GM21360 (cell line): ENCODE data around the gene MASP1.

Source experiments
- ATAC-seq: cut with Tn5 transposase; IDR thresholded peaks from one replicate; pipeline ENCODE4 v1.9.1; 2021; ENCODE audit warnings: mild to moderate bottlenecking, moderate library complexity; ENCODE audit not compliant: unreplicated experiment

The MASP1 gene

DNA sequence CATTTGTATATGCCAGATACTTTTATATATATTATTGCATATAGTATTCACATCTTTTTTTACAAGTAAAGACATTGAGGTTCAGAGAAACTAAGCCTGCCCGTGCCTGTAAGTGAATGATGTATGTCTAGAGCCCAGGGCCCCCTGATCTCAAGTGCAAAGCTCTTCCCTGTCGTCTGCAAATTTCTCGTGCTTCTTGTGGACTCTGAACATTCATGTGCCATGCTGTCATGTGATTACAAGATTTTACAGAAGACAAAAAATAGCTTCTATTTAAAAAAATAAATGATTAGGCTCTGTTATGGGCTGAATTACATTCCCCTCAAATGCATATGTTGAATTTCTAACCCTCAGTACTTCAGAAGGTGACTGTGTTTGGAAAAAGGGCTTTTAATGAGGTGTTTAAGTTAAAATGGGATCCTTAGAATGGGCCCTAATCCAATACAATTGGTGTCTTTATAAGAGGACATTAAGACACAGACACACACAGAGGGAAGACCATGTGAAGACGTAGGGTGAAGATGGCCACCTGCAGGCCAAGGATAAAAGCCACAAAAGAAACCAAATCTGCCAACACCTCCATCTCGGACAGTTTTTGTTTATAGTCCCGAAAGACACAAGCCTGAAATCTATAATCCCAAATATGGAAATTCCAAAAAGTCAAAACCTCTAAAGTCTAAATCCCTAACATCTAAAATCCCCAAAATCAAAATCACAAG lies 3.9 kb upstream of the MASP1 start:
- ATAC-seq, result no peak

DNA sequence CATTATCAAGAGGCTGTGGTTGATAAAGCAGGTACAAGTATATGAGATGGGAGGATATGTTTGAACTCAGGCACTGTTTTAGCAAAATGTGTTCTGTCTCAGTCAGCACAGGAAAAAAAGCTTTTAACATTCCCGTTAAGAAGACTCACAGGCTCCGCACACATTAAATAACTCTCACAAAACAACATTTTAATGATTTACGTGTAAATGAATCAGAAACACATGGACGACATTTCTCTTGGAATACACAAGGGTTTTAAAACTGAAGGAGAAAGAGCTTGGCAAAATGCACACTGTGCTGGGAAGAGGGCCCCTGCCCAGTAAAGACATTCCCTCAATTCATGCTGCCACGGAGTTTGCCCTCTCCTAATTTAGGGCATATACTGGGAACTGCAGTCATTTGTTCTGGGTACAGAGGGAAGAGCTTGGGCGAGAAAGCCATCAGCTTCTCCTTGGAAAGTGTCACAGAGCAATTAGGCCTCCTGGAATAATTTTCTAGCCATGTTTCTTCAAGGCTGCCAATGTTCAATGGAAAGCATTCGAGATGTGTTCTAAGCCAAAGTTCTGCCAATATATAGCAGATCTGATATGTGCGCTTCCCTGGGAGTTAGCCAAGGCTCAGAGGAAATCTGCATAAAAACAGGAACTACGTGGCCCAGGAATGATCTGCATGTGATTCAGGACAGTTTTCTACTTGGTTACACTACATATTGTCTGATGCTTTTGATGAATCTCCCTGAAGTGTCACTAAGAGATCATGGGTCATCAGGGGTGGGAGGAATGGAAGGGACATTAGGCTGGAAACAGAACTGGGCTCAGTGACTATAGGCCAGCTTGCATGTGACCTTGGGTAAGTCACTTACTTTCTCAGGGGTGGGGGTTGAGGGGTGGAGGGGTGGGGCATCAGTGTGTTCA lies 2.2 kb upstream of the MASP1 start:
- ATAC-seq, result no peak

DNA sequence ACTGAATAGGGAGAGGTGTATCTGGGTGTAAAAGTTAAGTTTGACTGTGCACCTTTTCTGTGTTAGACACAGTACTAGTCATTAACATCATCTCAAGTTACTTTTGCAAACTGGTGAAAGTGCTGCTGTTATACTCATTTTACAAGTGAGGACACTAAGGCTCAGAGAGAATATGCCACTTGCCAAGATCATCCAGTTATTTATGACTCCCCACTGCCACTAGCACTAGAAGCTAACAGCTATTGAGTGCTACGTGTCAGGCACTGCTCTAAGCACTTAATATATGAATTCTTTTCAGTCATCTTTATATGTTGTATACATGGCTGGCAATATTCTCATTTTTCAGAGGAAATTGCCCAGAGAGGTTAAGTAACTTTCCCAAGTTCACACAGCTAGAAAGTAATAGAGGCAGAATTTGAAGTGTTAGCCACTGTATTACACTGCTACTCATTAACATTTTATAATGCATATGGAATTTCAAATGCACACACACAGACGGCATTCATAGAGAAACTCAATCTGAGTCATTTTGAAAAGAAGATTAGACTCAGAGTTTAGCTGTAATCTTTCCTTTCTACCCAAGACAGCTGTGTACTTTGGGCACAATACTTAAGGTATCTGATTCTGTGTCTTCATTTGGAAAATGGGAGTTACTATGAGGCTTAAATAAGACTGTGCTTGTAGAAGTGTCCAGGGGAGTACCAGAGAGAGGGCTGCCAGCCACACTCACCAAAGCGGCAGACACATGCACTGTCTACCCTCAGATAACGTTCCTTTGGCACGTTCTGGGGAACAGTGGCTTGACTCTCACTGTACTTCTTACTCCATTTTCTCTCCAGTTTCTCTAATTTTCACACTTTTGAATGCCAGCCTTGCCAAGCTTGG lies 1.3 kb upstream of the MASP1 start:
- ATAC-seq, result no peak

DNA sequence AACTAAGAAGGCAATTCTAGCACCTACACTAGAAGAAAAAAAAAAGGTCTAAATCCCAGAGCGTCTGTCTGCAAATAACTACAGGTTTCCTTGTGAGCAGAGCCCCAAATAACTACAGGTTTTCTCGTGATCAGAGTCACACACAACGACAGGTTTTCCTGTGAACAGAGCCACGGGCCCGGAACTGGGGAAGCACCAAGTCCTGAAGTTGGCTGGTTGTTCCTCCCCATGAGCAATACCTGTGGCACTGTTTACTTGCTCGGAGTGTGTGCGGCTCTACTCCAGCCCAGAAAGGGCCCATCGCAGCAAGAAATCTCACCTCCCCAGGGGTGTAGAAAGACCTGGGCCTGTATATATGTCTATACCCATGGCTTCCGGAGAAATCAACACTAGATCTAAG lies 644 bp upstream of the MASP1 start:
- no peak for ATAC-seq

DNA sequence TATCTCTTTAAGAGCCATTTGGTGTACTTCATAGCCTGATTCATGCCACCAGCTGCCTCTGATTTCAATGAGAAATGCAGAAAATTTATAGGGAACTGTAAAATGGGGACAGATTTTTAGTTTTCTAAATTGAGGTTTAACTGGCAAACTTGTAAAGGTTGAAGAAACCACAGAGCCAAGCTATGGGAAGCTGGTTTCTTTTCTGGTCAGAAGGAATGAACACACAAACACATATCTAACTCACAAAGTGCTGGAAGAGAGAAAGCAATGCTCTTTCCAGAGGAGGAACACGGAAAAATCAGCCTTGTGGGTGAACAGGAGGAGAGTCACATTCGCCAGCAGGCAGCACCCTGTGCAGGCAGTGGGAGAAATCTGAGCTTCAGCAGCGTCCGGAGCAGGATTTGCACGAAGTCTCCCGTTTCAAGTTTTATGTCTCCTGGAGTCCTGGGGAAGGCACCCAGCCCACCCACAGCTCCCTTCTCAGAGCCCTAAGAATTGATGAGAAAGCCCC lies 481 bp downstream of the MASP1 start:
- ATAC-seq, result no peak

DNA sequence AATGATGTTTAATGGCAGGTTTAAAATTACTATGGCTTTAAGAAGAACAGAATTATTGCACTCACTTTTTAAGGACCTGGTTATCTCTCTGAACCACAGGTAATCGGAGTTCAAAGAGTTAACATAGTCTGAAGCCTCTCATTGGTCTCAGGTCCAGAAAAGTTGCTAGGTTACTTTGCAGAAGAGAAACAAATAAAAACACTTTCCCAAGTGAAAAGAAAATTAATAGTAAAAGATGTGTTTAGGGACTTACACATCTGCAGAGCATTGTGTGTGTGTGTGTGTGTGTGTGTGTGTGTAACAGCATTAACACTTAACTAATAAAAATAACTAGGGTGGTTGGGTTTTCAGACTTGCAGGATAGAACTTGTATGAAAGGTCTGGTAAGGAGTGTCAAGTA lies 1.0 kb downstream of the MASP1 start:
- no peak for ATAC-seq

DNA sequence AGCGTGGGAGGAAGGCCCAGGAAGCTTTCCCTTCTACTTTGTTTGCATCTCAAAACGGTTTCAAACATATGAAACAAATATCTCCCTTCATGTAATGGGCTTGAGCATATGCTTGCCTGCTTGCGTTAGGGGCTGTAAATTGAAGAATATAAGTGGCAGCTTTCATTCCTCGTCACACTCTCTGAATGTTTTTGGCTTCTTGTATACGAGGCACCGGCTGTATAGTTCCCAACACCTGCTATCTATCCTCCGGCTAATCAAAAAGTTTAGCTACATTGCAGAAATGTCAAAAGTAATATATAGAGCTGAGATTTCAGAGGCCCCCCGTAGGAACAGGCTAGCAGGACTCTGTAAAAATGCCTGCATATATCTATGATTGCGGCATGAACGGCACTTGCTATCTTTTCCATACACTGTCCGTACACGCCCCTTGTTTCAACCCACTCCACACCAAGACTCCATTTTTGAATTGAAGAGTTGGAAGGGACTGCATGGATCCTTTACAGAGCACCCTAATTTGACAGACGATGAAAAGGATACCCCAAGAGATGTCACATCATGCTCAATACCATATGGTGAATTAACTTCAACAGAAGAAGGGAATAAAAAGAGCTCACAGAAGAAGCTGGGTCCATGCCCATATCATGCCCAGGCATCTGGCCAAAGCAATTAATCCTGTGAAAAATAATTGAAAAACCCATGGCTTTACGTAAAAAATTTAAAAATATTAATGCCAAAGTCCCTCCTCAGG lies 2.5 kb downstream of the MASP1 start:
- ATAC-seq, result no peak

DNA sequence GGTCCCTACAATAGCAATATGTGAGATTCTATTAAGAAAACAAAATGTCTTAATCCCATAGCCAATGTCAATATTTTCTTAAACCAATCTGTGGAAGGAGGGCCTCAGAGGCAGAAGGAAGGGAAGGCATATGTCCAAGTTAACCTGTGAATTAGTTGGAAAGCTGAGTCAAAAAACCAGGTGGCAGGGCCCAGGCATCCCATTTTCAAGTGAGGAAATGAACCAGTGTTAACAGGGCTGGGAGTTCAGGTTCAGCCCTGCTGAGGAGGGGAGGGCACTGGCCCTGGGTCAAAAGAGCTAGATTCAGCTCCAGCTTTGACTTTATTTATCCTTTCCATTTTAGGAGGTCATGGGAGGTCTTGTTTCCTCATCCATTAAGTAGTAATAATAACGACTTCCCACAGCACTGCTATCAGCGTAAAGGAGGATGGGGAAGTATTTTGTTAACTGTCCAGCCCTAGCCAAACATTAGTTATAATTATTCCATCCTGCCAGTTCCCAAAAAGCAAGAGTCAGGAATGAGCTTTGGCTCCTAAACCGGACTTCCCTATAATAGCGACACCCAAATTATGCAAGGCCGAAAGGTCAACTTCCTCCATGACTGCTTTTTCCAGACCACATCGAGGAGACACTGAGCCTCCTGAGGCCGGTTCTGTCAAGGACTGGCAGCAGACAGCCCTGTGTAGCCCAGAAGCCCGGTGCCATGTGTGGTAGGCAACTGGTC lies 3.2 kb downstream of the MASP1 start:
- no peak for ATAC-seq

DNA sequence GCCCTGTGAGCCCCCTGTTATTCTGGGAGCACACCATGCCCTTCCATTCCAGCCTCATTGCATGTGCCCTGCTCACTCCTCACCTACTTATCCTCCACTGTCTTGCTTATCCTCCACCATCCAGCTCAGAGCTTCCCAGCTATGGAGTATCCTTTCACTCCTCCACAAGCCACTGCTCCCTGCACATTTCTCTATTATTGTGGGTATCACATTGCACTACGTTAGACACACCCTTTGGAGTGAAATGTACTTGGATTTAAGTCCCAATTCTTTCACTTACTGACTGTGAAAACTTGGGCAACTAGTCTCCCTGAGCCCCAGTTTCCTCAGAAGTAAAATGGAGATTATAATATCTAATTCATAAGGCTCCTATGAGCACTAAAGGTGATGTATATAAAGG lies 4.3 kb downstream of the MASP1 start:
- no peak for ATAC-seq

DNA sequence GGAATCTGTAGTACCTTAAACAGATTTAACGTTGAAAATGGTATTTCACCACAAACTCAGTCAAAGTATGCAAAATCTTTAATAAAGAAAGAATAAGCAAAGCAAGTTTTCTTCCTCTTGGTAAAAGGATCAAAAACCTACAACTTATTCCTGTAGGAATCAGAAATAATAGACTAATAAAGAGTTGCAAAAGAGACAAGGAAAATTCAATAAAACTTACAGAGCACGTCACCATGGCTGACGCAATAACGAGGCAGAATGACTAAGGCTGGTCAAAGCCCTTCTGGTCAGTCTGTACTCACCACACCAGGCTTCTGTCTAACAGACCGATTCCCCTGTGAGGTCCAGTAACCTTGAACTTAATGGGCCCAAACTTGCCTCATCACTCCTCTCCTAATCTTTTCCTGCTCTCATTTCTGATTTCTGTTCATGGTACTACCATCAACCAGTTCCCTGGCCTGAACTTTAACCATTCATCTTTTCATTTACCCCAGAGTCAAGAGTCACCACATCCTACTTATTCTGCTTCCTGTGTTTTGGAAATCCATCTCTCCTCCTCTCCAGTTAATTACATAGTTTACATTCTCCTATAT lies 5.0 kb downstream of the MASP1 start:
- no peak for ATAC-seq

DNA sequence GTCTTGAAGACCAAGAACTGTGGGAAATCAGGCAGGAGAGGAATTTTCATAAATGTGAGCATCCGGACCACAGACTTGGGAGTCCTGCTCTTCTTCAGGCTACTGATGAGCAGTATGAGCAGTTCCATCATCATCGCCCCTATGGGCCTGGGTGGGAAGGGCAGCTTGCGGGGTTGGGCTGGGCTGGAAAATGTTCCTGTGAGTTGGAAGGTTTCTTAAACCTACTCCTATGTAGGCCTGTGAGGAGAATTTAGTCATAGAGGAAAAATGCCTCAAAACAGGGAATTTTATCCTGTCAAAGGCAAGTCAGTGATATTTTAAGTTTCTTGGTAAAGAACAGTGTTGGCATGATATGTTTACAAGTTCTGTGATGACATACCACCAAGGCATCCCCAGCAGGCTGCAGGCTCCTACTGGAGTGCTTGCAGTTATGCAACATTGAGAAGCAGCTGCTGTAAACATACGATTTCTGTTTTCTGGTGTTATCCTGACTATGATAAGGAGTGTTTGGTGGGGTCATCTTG lies 10.3 kb downstream of the MASP1 start:
- ATAC-seq, result no peak

DNA sequence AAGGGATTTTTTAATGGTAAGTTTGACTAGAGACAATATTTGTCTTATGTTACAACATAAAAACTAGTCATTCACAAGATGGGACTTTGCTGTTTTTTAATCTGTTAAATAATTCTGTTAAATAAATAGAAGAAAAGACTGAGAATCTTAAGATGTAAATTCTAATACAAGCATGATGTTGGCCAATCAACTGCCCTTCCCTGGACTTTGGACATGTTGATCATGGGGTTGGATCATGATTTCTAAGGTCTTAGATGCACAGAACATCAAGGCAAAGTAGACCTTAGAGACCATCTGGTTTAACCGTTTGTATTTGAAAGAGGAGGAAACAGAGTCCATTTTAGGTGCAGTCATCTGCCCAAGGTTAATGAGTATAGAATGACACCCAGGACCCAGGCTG lies 10.9 kb downstream of the MASP1 start:
- no peak for ATAC-seq

DNA sequence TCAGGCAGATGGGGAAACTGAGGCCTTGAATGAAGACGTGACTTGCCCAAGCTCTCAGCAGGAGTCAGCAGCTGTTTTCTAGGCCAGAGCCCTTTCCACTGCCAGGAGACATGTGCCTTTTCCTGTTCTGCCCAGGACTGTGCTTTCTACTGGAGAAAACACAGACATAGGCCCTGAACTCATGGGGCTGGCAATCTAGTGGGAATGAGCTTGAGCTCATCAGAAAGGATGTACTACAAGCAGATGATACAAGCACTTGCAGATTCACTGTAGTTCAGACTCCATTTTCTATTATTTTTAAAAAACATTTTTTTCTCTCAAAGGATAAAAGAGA lies 14.4 kb downstream of the MASP1 start:
- no peak for ATAC-seq

DNA sequence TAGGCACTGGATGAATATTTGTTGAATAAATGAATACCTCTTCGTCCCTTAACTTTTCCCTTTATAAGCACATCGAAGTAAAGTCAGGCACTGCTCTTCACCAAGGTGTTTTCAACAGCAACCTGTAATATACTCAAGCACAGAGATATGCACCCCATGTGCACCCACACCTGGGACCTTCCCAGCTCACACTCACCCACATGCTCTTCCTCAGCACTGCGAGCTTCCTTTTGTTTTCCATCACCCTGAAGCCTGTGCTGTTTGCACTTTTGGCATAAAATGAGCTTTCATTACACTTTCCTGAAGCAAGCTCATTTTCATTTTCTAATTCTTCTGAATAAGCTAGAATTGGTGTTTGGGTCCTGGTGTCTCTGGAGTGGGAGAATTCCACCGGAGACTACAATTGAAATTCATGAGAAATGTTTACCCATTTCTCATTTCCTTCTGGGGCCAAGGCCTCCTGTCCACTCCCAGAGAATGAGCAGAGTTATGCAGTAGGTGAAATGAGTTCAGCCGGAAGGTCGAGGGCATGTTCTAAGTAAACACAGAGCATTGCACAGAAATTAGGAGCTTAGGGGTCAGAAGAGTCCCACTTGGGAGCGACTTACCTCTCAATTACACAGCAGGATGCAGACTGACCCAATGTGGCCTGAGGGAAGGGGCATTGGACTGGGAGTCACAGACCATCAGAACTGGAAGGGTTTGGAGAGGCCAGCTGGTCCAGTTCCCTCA lies 15.0 kb downstream of the MASP1 start:
- no peak for ATAC-seq

DNA sequence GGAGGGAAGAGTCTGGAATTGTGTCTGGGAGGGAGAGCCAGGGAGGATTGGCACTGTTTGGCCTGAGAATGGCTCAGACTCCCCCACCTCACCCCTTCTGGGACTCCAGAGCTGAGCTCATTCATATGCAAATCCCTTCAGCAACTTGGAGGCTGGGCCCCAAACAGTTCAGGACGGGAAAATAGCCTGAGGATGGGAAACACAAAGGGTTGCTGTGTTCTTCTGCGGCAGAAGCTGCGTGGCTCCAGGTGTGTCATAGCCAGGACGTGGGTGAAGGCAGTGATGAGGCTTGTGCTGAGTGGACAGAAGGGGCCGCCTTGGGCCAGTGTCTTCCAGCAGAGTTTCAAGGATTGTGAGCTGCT lies 16.6 kb downstream of the MASP1 start:
- ATAC-seq, result no peak

DNA sequence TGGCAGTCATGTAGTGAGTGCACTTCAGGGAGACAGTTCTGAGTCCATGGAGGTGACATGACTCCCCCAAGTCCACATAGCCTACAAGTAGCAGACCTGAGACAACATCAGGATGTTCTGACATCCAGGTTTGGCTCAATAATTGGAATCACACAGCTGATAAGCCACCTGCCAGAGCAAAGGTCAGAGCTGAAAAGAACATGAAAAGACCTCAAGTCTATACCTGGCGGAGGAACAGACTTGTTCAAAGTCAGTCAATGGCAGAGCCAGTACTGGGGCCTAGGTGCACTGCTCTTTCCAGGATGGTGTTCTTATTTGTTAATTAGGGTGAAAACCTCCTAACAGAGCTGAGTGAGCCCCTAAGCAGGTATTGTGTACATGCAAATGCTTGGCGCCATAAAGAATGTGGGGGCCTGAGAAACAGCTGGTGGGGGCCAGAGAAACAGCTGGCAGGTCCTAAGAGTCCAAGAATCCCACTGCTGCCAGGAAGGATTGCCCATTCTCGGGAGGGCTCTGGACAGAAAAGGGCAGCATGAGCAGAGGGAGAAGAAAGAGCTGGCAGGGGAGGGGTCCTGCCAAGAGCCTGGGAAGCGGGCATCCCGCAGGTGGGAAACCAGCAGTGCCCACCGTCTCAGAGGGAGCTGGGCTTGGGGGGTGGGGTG lies 17.1 kb downstream of the MASP1 start:
- ATAC-seq, result no peak

DNA sequence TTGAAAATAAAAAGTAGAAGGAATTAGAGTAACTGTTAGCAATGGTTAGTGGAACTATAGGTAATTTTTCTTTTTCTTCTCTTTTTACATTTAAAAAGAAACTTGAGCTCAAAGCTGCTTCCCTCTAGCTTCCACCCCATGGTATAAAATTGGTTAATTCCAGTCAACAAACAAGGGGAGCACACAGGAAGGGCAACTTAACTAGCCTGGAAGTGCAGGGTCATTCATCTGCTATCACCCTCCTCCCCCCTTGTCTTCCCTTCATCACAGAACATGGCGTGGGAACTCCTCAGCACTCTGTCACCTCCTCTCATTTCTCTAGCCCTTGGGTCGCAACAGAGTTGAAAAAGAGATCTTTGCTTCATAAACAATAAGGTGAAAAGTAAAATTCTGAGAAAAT lies 20.0 kb downstream of the MASP1 start:
- no peak for ATAC-seq

DNA sequence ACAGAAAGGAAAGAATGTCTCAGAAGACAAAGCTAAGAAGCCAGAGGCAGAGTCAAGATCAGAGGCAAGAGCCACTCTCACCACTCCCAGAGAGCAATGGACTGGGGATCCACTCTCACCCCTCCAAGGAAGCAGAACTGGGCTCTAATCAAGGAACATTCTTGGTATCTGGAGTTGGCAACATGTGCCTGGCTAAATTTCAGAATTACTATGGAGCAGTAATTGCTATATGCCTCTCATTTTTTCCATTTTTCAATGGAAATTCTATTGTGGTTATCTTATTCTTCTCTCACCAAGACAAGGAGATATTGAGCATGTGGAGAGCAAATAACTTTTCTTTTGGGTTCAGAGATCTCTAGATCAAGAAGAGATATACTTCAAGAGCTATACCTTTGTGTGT lies 22.1 kb downstream of the MASP1 start:
- no peak for ATAC-seq
